Ascending aorta (tissue), 2 donors: ENCODE results near the gene GRM7. TPM values are rescaled to one million over a fixed set of nuclear protein-coding genes. Genes with fewer than 3 reads are reported as not detected.

Source experiments
- DNase-seq, 2 donors: peaks; one replicate each; pipeline ENCODE4 v3.0.0-alpha.2; 2019; ENCODE audit warnings: low spot score in 2 of 2
- H3K27ac ChIP-seq, 2 donors: fragments of 200-600 bp; sonication (generic); one replicate each; pipeline ENCODE4 v1.5.1; 2016 to 2017; ENCODE audit warnings: mild to moderate bottlenecking in 1 of 2
- H3K27me3 ChIP-seq: fragments of 200-600 bp; sonication (generic); one replicate; pipeline ENCODE4 v1.5.1; 2017
- H3K36me3 ChIP-seq, 2 donors: fragments of 200-600 bp; sonication (generic); one replicate each; pipeline ENCODE4 v1.5.1; 2016
- H3K4me1 ChIP-seq, 2 donors: fragments of 200-600 bp; sonication (generic); one replicate each; pipeline ENCODE4 v1.5.1; 2016 to 2017; ENCODE audit warnings: mild to moderate bottlenecking in 1 of 2
- H3K4me3 ChIP-seq, 2 donors: fragments of 200-600 bp; sonication (generic); one replicate each; pipeline ENCODE4 v1.5.1; 2016 to 2017; ENCODE audit warnings: mild to moderate bottlenecking in 1 of 2
- H3K9me3 ChIP-seq, 2 donors: fragments of 200-600 bp; sonication (generic); one replicate each; pipeline ENCODE4 v1.5.1; 2016
- CTCF ChIP-seq, 3 experiments: fragments of 200-600 bp in 2 of 3; fragments of 450-650 bp in 1 of 3; sonication (generic) in 2 of 3; IDR thresholded peaks; one replicate each; pipeline ENCODE4 v1.5.1; 2016 to 2019; ENCODE audit warnings: antibody characterized with exemption in 3 of 3, mild to moderate bottlenecking in 1 of 3, moderate library complexity in 1 of 3
- intact Hi-C: fragments of 100-400 bp; cut with DNase I; formaldehyde crosslinking; loops from one replicate; pipeline ENCODE4 v1.15.1; 2023
- total RNA-seq: library from RNA; depleted of rRNA; stranded (reverse); fragments of >200 nt; gene quantifications from one replicate; pipeline ENCODE4 v1.1.0, GENCODE V29; 2016

Gene GRM7
- total RNA-seq, 1 donor from 2014 or later, result 4.8 TPM

GRCh38 chr3:7285505-7285904 is 424.6 kb downstream of the GRM7 start:
- no peaks in the 10 kb centered on the region for H3K4me1 ChIP-seq
- TF ChIP-seq CTCF (IDR thresholded peaks at IDR 0.05), result peak in 1 of 3 experiments; percentile 28
- H3K9me3 ChIP-seq, result no peaks in the 10 kb centered on the region
- no peaks in the 10 kb centered on the region for H3K27me3 ChIP-seq
- intact Hi-C loops, result loop anchor here (5.0 kb wide), 1 partner anchor 827 kb away; no protein-coding TSS in a partner anchor
- H3K36me3 ChIP-seq, result no peaks in the 10 kb centered on the region
- DNase-seq, result no peak
- no peak overlapping the region for H3K4me3 ChIP-seq
- no peak overlapping the region for H3K27ac ChIP-seq

GRCh38 chr3:7288133-7288532 is 427.2 kb downstream of the GRM7 start:
- no peaks in the 10 kb centered on the region for H3K4me1 ChIP-seq
- no peaks in the 10 kb centered on the region for H3K27me3 ChIP-seq
- intact Hi-C loops, result loop anchor here (5.0 kb wide), 1 partner anchor 824 kb away; no protein-coding TSS in a partner anchor
- TF ChIP-seq CTCF (IDR thresholded peaks at IDR 0.05), result no peak
- no peak overlapping the region for H3K27ac ChIP-seq
- no peaks in the 10 kb centered on the region for H3K36me3 ChIP-seq
- no peak overlapping the region for H3K4me3 ChIP-seq
- no peak for DNase-seq
- no peaks in the 10 kb centered on the region for H3K9me3 ChIP-seq

GRCh38 chr3:7289121-7289520 is 428.2 kb downstream of the GRM7 start:
- Histone ChIP-seq H3K9me3 (no peaks in the 10 kb centered on the region), H3K27me3 (no peaks in the 10 kb centered on the region), H3K4me1 (no peaks in the 10 kb centered on the region), H3K36me3 (no peaks in the 10 kb centered on the region), H3K4me3 (no peak overlapping the region), H3K27ac (no peak overlapping the region)
- intact Hi-C loops, result loop anchor here (5.0 kb wide), 1 partner anchor 823 kb away; no protein-coding TSS in a partner anchor
- no peak for TF ChIP-seq CTCF (IDR thresholded peaks at IDR 0.05)
- DNase-seq, result no peak

- Histone ChIP-seq H3K9me3 (no peaks in the 10 kb centered on the region), H3K4me3 (no peak overlapping the region), H3K36me3 (no peaks in the 10 kb centered on the region), H3K27ac (no peak overlapping the region), H3K27me3 (no peaks in the 10 kb centered on the region), H3K4me1 (no peaks in the 10 kb centered on the region)
- no peak for TF ChIP-seq CTCF (IDR thresholded peaks at IDR 0.05)
- no peak for DNase-seq
- intact Hi-C loops, result no loop called here
These were observed 429.3 kb downstream of the GRM7 start for GRCh38 chr3:7290077-7290825.

GRCh38 chr3:7292362-7292761 is 431.4 kb downstream of the GRM7 start:
- no peaks in the 10 kb centered on the region for H3K9me3 ChIP-seq
- H3K4me1 ChIP-seq, result no peaks in the 10 kb centered on the region
- no peak overlapping the region for H3K4me3 ChIP-seq
- H3K36me3 ChIP-seq, result no peaks in the 10 kb centered on the region
- intact Hi-C loops, result no loop called here
- DNase-seq, result no peak
- no peaks in the 10 kb centered on the region for H3K27me3 ChIP-seq
- no peak overlapping the region for H3K27ac ChIP-seq
- TF ChIP-seq CTCF (IDR thresholded peaks at IDR 0.05), result no peak
